IMR-90 (cell line): ENCODE results near the gene TIMM8A. TPM values are rescaled to one million over a fixed set of nuclear protein-coding genes. Genes with fewer than 3 reads are reported as not detected.

ENCODE experiments used
- ATAC-seq: fragments of 200-7000 bp; cut with Tn5 transposase; 2 replicates; pipeline ENCODE4 v1.9.1; 2020; ENCODE audit warnings: low read depth, mild to moderate bottlenecking, moderate library complexity
- BruUV-seq: library from RNA; stranded (reverse); fragments of 400-500 nt; replicated peaks from 2 replicates; lab custom pipeline; 2021; lab: Mats Ljungman, UMichigan
- CTCF ChIA-PET: fragments of 300-600 bp; formaldehyde crosslinking; extraction: SDS; loops from one replicate; lab custom pipeline; 2021; ENCODE audit warnings: antibody characterized with exemption; lab: Yijun Ruan, JAX
- POLR2A ChIA-PET: fragments of 300-600 bp; sonication (Branson Sonifier 250); formaldehyde crosslinking; loops from one replicate; lab custom pipeline; 2022; ENCODE audit warnings: antibody characterized with exemption; ENCODE audit not compliant: unreplicated experiment; lab: Charles Lee
- DNase-seq: peaks from one replicate; pipeline ENCODE4 v3.0.0; 2013
- H2AFZ ChIP-seq: replicated peaks from 2 replicates; pipeline ENCODE3; 2013; ENCODE audit warnings: low read length, mild to moderate bottlenecking; ENCODE audit not compliant: poor library complexity
- H2AK5ac ChIP-seq: 2 replicates; pipeline ENCODE4 v1.6.1; 2013; ENCODE audit warnings: low read depth, low read length, inconsistent platforms
- H2AK9ac ChIP-seq: replicated peaks from 2 replicates; pipeline ENCODE3; 2013; ENCODE audit warnings: mild to moderate bottlenecking, low read depth, low read length, moderate library complexity; ENCODE audit not compliant: poor library complexity
- H2BK120ac ChIP-seq: 2 replicates; pipeline ENCODE4 v1.6.1; 2013; ENCODE audit warnings: low read depth, low read length, inconsistent platforms
- H2BK15ac ChIP-seq: 3 replicates; pipeline ENCODE4 v1.6.1; 2013; ENCODE audit warnings: low read depth, low read length, inconsistent platforms
- H2BK20ac ChIP-seq: 2 replicates; pipeline ENCODE4 v1.6.1; 2013; ENCODE audit warnings: low read depth, mild to moderate bottlenecking, inconsistent platforms, low read length, moderate library complexity
- H2BK5ac ChIP-seq: 2 replicates; pipeline ENCODE4 v1.6.1; 2013; ENCODE audit warnings: mild to moderate bottlenecking, low read depth, low read length, inconsistent platforms; ENCODE audit not compliant: poor library complexity, severe bottlenecking
- H3K14ac ChIP-seq: replicated peaks from 2 replicates; pipeline ENCODE4 v1.6.1; 2013; ENCODE audit warnings: low read depth, low read length, inconsistent platforms
- H3K18ac ChIP-seq: 2 replicates; pipeline ENCODE4 v1.6.1; 2013; ENCODE audit warnings: low read depth, low read length, control low read depth
- H3K23ac ChIP-seq: 2 replicates; pipeline ENCODE4 v1.6.1; 2013; ENCODE audit warnings: low read depth, low read length, inconsistent platforms
- H3K27ac ChIP-seq: 2 replicates; pipeline ENCODE4 v1.5.1; 2013; ENCODE audit warnings: mild to moderate bottlenecking, control low read depth, low read length; ENCODE audit not compliant: insufficient read depth
- H3K27me3 ChIP-seq: 2 replicates; pipeline ENCODE4 v1.6.1; 2013; ENCODE audit warnings: low read length; ENCODE audit not compliant: control insufficient read depth, insufficient read depth
- H3K36me3 ChIP-seq: 2 replicates; pipeline ENCODE4 v1.6.1; 2013; ENCODE audit warnings: low read length, mixed read lengths; ENCODE audit not compliant: control insufficient read depth, insufficient read depth
- H3K4ac ChIP-seq: 2 replicates; pipeline ENCODE4 v1.6.1; 2013; ENCODE audit warnings: low read depth, low read length, inconsistent platforms
- H3K4me1 ChIP-seq: 2 replicates; pipeline ENCODE4 v1.6.1; 2013; ENCODE audit warnings: low read length, mixed read lengths; ENCODE audit not compliant: control insufficient read depth, insufficient read depth
- H3K4me2 ChIP-seq: 2 replicates; pipeline ENCODE4 v1.6.1; 2013; ENCODE audit warnings: low read depth, mild to moderate bottlenecking, control low read depth, low read length, moderate library complexity
- H3K4me3 ChIP-seq: 2 replicates; pipeline ENCODE4 v1.5.1; 2013; ENCODE audit warnings: low read depth, mild to moderate bottlenecking, control low read depth, low read length, moderate library complexity; ENCODE audit not compliant: insufficient read depth
- H3K56ac ChIP-seq: 2 replicates; pipeline ENCODE4 v1.6.1; 2013; ENCODE audit warnings: low read length, inconsistent platforms; ENCODE audit not compliant: insufficient read depth; ENCODE audit errors: extremely low read depth
- H3K79me1 ChIP-seq, 2 experiments: 2 replicates each; pipeline ENCODE4 v1.6.1; 2013; ENCODE audit warnings: low read length in 2 of 2, inconsistent platforms in 1 of 2, low read depth in 1 of 2
- H3K9ac ChIP-seq: 2 replicates; pipeline ENCODE4 v1.6.1; 2013; ENCODE audit warnings: low read depth, low read length, control low read depth
- H3K9me1 ChIP-seq: 2 replicates; pipeline ENCODE4 v1.6.1; 2013; ENCODE audit warnings: low read length, inconsistent platforms; ENCODE audit not compliant: insufficient read depth
- H3K9me3 ChIP-seq: 2 replicates; pipeline ENCODE4 v1.6.1; 2013; ENCODE audit warnings: low read length; ENCODE audit not compliant: control insufficient read depth, insufficient read depth
- H4K20me1 ChIP-seq: 2 replicates; pipeline ENCODE4 v1.6.1; 2013; ENCODE audit warnings: low read length, inconsistent platforms; ENCODE audit not compliant: insufficient read depth
- H4K5ac ChIP-seq: 2 replicates; pipeline ENCODE4 v1.6.1; 2013; ENCODE audit warnings: mild to moderate bottlenecking, low read depth, low read length, control low read depth
- H4K8ac ChIP-seq, 2 experiments: 2 replicates each; pipeline ENCODE4 v1.6.1; 2013; ENCODE audit warnings: low read depth in 2 of 2, low read length in 2 of 2, control low read depth in 1 of 2, inconsistent platforms in 1 of 2
- H4K91ac ChIP-seq: 2 replicates; pipeline ENCODE4 v1.6.1; 2013; ENCODE audit warnings: low read depth, low read length, inconsistent platforms; ENCODE audit not compliant: insufficient read depth
- BHLHE40 ChIP-seq: fragments of 150-350 bp; IDR thresholded peaks from 2 replicates; pipeline ENCODE4 v1.6.1; 2016; ENCODE audit warnings: mild to moderate bottlenecking, low read depth, low read length
- CHD1 ChIP-seq: IDR thresholded peaks from 2 replicates; pipeline ENCODE4 v1.6.1; 2012; ENCODE audit warnings: low read depth, low read length, improper control_type of control experiment
- FOS ChIP-seq: fragments of 150-350 bp; IDR thresholded peaks from 2 replicates; pipeline ENCODE4 v1.6.1; 2016; ENCODE audit warnings: low read depth, low read length
- MAFK ChIP-seq: IDR thresholded peaks from 2 replicates; pipeline ENCODE4 v1.6.1; 2012; ENCODE audit warnings: low read depth, low read length, improper control_type of control experiment
- MAZ ChIP-seq: IDR thresholded peaks from 2 replicates; pipeline ENCODE4 v1.6.1; 2012; ENCODE audit warnings: low read depth, mild to moderate bottlenecking, low read length, improper control_type of control experiment, moderate library complexity, borderline replicate concordance
- MXI1 ChIP-seq: IDR thresholded peaks from 2 replicates; pipeline ENCODE4 v1.6.1; 2012; ENCODE audit warnings: low read depth, mild to moderate bottlenecking, low read length, moderate library complexity, borderline replicate concordance
- NFE2L2 ChIP-seq: fragments of 150-350 bp; IDR thresholded peaks from 2 replicates; pipeline ENCODE4 v1.6.1; 2016; ENCODE audit warnings: low read depth, mild to moderate bottlenecking, low read length
- POLR2A ChIP-seq: IDR thresholded peaks from 2 replicates; pipeline ENCODE4 v1.6.1; 2012; ENCODE audit warnings: mild to moderate bottlenecking, low read depth, low read length
- RAD21 ChIP-seq: IDR thresholded peaks from 2 replicates; pipeline ENCODE4 v1.6.1; 2012; ENCODE audit warnings: low read length, improper control_type of control experiment
- RCOR1 ChIP-seq: IDR thresholded peaks from 2 replicates; pipeline ENCODE4 v1.6.1; 2012; ENCODE audit warnings: mild to moderate bottlenecking, low read length, improper control_type of control experiment; ENCODE audit not compliant: insufficient replicate concordance
- RFX5 ChIP-seq: IDR thresholded peaks from 2 replicates; pipeline ENCODE4 v1.8.0; 2012; ENCODE audit warnings: low read depth, mild to moderate bottlenecking, low read length, moderate library complexity
- WGBS, 2 experiments: methylation state at CpG; one replicate each; pipeline versions ENCODE4 v1.1.5 to v1.1.7; 2013; ENCODE audit warnings: missing lambda C conversion rate in 2 of 2; ENCODE audit not compliant: insufficient read length in 1 of 2; ENCODE audit errors: extremely low coverage in 2 of 2; 5-methylcytosine and 5-hydroxymethylcytosine counted together
- dilution Hi-C: fragments of 300-500 bp; cut with HindIII; formaldehyde crosslinking; loops from one replicate; pipeline ENCODE4 v1.14.3; 2018; ENCODE audit warnings: low sequenced_read_pairs; ENCODE audit not compliant: unreplicated experiment
- in situ Hi-C: fragments of 300-500 bp; cut with MboI; formaldehyde crosslinking; loops from 3 replicates; pipeline ENCODE4 v1.14.3; 2019; ENCODE audit warnings: low sequenced_read_pairs, inconsistent platforms, mixed read lengths
- intact Hi-C: fragments of 100-400 bp; cut with micrococcal nuclease; formaldehyde crosslinking; loops from 2 replicates; pipeline ENCODE4 v1.10.0; 2022
- polyA plus RNA-seq, 3 experiments: library from polyadenylated mRNA; depleted of rRNA; stranded (reverse); fragments of >200 nt; gene quantifications; 2 replicates each; pipeline ENCODE4 v1.2.3, GENCODE V29; 2012; ENCODE audit warnings: low replicate concordance in 1 of 3
- total RNA-seq: library from RNA; depleted of rRNA; stranded (reverse); fragments of >200 nt; gene quantifications from 2 replicates; pipeline ENCODE4 v1.2.3, GENCODE V29; 2012
- TF ChIP-seq, protein P1 (sequence below): fragments of 150-350 bp; IDR thresholded peaks from 2 replicates; pipeline ENCODE4 v1.6.1; 2016; ENCODE audit warnings: low read depth, mild to moderate bottlenecking, low read length, moderate library complexity, borderline replicate concordance

Gene TIMM8A
- total and polyA plus RNA-seq, 2 of the 4 experiments (the other 2 are of a cell fraction): 2.2 to 11.6 TPM

DNA sequence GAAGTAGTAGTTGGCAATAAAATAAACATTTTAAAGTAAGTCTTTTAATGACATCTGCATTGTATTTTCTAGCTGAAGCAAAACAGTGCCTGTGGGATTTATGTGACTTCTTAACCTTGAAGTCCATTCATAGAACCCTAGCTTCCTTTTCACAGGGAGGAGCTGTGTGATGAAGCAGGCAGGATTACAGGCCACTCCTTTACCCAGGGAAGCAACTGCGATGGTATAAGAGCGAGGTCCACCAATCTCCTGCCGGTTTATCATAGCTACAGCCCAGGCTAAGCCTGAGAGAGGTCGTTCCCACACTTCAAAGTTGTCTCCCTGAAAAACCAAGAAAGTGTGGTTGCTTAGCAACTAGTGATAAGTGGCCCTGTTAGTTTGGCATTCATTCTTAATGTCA, 49.2 kb upstream of the TIMM8A start:
- H4K8ac ChIP-seq: no peak overlapping the region
- H3K27ac ChIP-seq: no peak overlapping the region
- dilution Hi-C loops (no loop called here), in situ Hi-C loops (no loop called here), intact Hi-C loops (no loop called here)
- CTCF ChIA-PET: interaction anchor here (0.6 to 1.5 kb wide), 2 partner anchors 17 to 396 kb away, joined by 3 to 5 read pairs; no protein-coding TSS in a partner anchor
- H2BK120ac ChIP-seq: no peak overlapping the region
- no peak overlapping the region for H3K4ac ChIP-seq
- H3K9me1 ChIP-seq: no peaks in the 10 kb centered on the region
- no peaks in the 10 kb centered on the region for H3K9me3 ChIP-seq
- no TSS peak for BruUV-seq
- no peaks in the 10 kb centered on the region for H3K4me1 ChIP-seq
- H3K4me2 ChIP-seq: no peak overlapping the region
- no peak overlapping the region for H2AK5ac ChIP-seq
- H4K5ac ChIP-seq: no peak overlapping the region
- H3K36me3 ChIP-seq: peaks cover 8% of the 10 kb centered on the region; the same call in 1 of the 2 replicates
- no peak overlapping the region for H2AK9ac ChIP-seq
- POLR2A ChIA-PET: no interaction called here
- H3K4me3 ChIP-seq: no peak overlapping the region
- no peaks in the 10 kb centered on the region; the same call in 1 of the 2 replicates for H3K27me3 ChIP-seq
- no CpG with 5 or more reads among the region's 4 CpGs for WGBS, 2 experiments
- H3K23ac ChIP-seq: no peak overlapping the region
- H2BK15ac ChIP-seq: no peak overlapping the region
- H4K91ac ChIP-seq: no peak overlapping the region
- ATAC-seq (peak; percentile 36; the same call in 1 of the 2 replicates), DNase-seq (peak; percentile 26)
- no peak overlapping the region for H3K9ac ChIP-seq
- no peak overlapping the region for H3K56ac ChIP-seq
- H3K18ac ChIP-seq: no peak overlapping the region
- no peak overlapping the region for H2BK20ac ChIP-seq
- TF ChIP-seq BHLHE40 (no peak), NFE2L2 (no peak), MAFK (no peak), RFX5 (no peak), CHD1 (no peak), MAZ (no peak), RCOR1 (no peak), RAD21 (no peak), MXI1 (no peak), POLR2A (no peak), FOS (no peak)
- TF ChIP-seq, protein P1, sequence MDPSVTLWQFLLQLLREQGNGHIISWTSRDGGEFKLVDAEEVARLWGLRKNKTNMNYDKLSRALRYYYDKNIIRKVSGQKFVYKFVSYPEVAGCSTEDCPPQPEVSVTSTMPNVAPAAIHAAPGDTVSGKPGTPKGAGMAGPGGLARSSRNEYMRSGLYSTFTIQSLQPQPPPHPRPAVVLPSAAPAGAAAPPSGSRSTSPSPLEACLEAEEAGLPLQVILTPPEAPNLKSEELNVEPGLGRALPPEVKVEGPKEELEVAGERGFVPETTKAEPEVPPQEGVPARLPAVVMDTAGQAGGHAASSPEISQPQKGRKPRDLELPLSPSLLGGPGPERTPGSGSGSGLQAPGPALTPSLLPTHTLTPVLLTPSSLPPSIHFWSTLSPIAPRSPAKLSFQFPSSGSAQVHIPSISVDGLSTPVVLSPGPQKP: no peak
- H2AFZ ChIP-seq: no peak overlapping the region
- H3K79me1 ChIP-seq: no peaks in the 10 kb centered on the region
- H4K20me1 ChIP-seq: peaks cover 10% of the 10 kb centered on the region; the same call in 1 of the 2 replicates
- H2BK5ac ChIP-seq: no peak overlapping the region
- H3K14ac ChIP-seq: no peak overlapping the region
